ENCODE measurements around the gene SGPP2. TPM values are rescaled to one million over a fixed set of nuclear protein-coding genes. Genes with fewer than 3 reads are reported as not detected.

SGPP2 gene
- total RNA-seq, 2 experiments from 2014 or later, result not detected

- intact Hi-C loops (cut with micrococcal nuclease; ENCODE audit: unreplicated experiment), result no loop called here
- Histone ChIP-seq H4K20me1 (ENCODE audit: insufficient read depth, low read length) (no peaks in the 10 kb centered on the region; the same call in 1 of the 2 replicates), H3K4me3 (ENCODE audit: low read depth, low read length, poor library complexity, severe bottlenecking) (no peak overlapping the region), H3K79me2 (ENCODE audit: insufficient read depth, low read depth, low read length) (no peaks in the 10 kb centered on the region), H3K9me3 (ENCODE audit: low read length) (no peaks in the 10 kb centered on the region), H3K36me3 (ENCODE audit: insufficient read depth, low read length) (no peaks in the 10 kb centered on the region), H2AFZ (ENCODE audit: low read length) (no peak overlapping the region), H3K27ac (ENCODE audit: low read depth, low read length, poor library complexity, severe bottlenecking) (no peak overlapping the region), H3K4me2 (ENCODE audit: low read length) (no peak overlapping the region), H3K4me1 (ENCODE audit: insufficient read depth, low read length, poor library complexity, severe bottlenecking) (no peaks in the 10 kb centered on the region), H3K9me2 (ENCODE audit: insufficient read depth, low read length) (no peaks in the 10 kb centered on the region)
- CTCF ChIA-PET (ENCODE audit: unreplicated experiment), result no interaction called here
- no peak for DNase-seq (ENCODE audit: low spot score)
- TF ChIP-seq EZH2phosphoT487 (IDR thresholded peaks at IDR 0.05; ENCODE audit: borderline replicate concordance, low read depth, low read length) (no peak), CTCF (conservative IDR thresholded peaks at IDR 0.05; ENCODE audit: low read length) (no peak)
- POLR2A ChIA-PET, result no interaction called here
- BruUV-seq (replicated peaks), result no TSS peak
These were observed 114.2 kb downstream of the SGPP2 start for GRCh38 chr2:222538535-222538934.

- CTCF ChIA-PET (ENCODE audit: unreplicated experiment), result interaction anchor here (0.8 kb wide), 1 partner anchor 15 kb away, joined by 3 read pairs; no protein-coding TSS in a partner anchor
- no TSS peak for BruUV-seq (replicated peaks)
- TF ChIP-seq EZH2phosphoT487 (IDR thresholded peaks at IDR 0.05; ENCODE audit: borderline replicate concordance, low read depth, low read length) (no peak), CTCF (conservative IDR thresholded peaks at IDR 0.05; ENCODE audit: low read length) (no peak)
These were observed 120.3 kb downstream of the SGPP2 start for GRCh38 chr2:222544661-222545060.

More at GRCh38 chr2:222544661-222545060, 120.3 kb downstream of the SGPP2 start:
- no peaks in the 10 kb centered on the region for H3K9me2 ChIP-seq (ENCODE audit: insufficient read depth, low read length)
- DNase-seq (ENCODE audit: low spot score), result no peak
- POLR2A ChIA-PET, result interaction anchor here (0.7 to 1.3 kb wide), 7 partner anchors 11 to 1171 kb away, joined by 3 to 5 read pairs (median 4); no protein-coding TSS in a partner anchor
- no peaks in the 10 kb centered on the region for H3K9me3 ChIP-seq (ENCODE audit: low read length)
- H4K20me1 ChIP-seq (ENCODE audit: insufficient read depth, low read length), result no peaks in the 10 kb centered on the region; the same call in 1 of the 2 replicates
- no peaks in the 10 kb centered on the region for H3K4me1 ChIP-seq (ENCODE audit: insufficient read depth, low read length, poor library complexity, severe bottlenecking)
- no peak overlapping the region for H3K27ac ChIP-seq (ENCODE audit: low read depth, low read length, poor library complexity, severe bottlenecking)
- H2AFZ ChIP-seq (ENCODE audit: low read length), result no peak overlapping the region
- intact Hi-C loops (cut with micrococcal nuclease; ENCODE audit: unreplicated experiment), result no loop called here
- no peaks in the 10 kb centered on the region for H3K79me2 ChIP-seq (ENCODE audit: insufficient read depth, low read depth, low read length)
- H3K36me3 ChIP-seq (ENCODE audit: insufficient read depth, low read length), result no peaks in the 10 kb centered on the region
- H3K4me3 ChIP-seq (ENCODE audit: low read depth, low read length, poor library complexity, severe bottlenecking), result no peak overlapping the region
- H3K4me2 ChIP-seq (ENCODE audit: low read length), result no peak overlapping the region
